SH-SY5Y (cell line): ENCODE measurements around the gene GPX5.

Experiments
- GATA2 ChIP-seq: IDR thresholded peaks from 2 replicates; pipeline ENCODE4 v1.6.1; 2011; ENCODE audit warnings: mild to moderate bottlenecking, low read depth, low read length
- GATA3 ChIP-seq: IDR thresholded peaks from 2 replicates; pipeline ENCODE4 v1.6.1; 2011; ENCODE audit warnings: low read depth, mild to moderate bottlenecking, low read length, moderate library complexity

DNA sequence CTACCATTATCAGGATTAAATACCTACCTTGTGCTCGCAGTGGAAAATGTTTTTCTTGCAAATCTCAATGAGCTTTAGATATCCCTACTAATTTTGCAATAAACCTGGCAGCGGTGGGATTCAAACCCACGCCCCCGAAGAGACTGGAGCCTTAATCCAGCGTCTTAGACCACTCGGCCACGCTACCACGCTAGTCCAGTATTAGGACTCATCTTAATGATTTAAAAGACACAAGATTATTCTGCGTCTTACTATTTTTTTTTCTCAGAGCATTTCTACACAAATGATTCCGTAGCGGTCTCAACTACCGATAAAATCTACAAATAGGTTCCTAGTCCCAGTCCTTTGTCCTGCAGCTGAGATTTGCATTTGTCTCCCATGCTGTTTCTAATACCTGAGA, 47.2 kb upstream of the GPX5 start:
- TF ChIP-seq GATA2 (no peak), GATA3 (no peak)
